Endothelial cell of umbilical vein (primary cell): ENCODE data around the gene CELSR3. TPM values are rescaled to one million over a fixed set of nuclear protein-coding genes. Genes with fewer than 3 reads are reported as not detected.
A peak's percentile ranks its signal among the peaks of the same experiment; 100 is the strongest.

Source experiments
- BruUV-seq: library from RNA; stranded (reverse); fragments of 400-500 nt; replicated peaks from 2 replicates; lab custom pipeline; 2021; lab: Mats Ljungman, UMichigan
- CTCF ChIA-PET: fragments of 300-600, 350-600 bp; sonication (Branson Sonifier 250); formaldehyde crosslinking; loops from one replicate; lab custom pipeline; 2021; ENCODE audit warnings: antibody characterized with exemption, inconsistent platforms; lab: Charles Lee
- POLR2A ChIA-PET: fragments of 300-600, 350-600 bp; sonication (Branson Sonifier 250); formaldehyde crosslinking; loops from one replicate; lab custom pipeline; 2021; ENCODE audit warnings: antibody characterized with exemption, inconsistent platforms; lab: Charles Lee
- DNase-seq: peaks from one replicate; pipeline ENCODE4 v3.0.0-alpha.2; 2011; ENCODE audit warnings: low read depth, low spot score
- FAIRE-seq: peaks from 2 replicates; lab custom pipeline; 2011; peaks lifted over from hg19 to GRCh38; lab: Jason Lieb, UNC
- H2AFZ ChIP-seq: 2 replicates; pipeline ENCODE4 v1.6.0; 2012; ENCODE audit warnings: low read depth, low read length, control low read depth, inconsistent platforms
- H3K27ac ChIP-seq: 2 replicates; pipeline ENCODE4 v1.5.1; 2011; ENCODE audit warnings: low read depth, mild to moderate bottlenecking, control low read depth, low read length, moderate library complexity; ENCODE audit not compliant: insufficient read depth
- H3K27me3 ChIP-seq, 2 experiments: 2 replicates each; pipeline versions ENCODE4 v1.6.0 to v1.6.1; 2011; ENCODE audit warnings: low read length in 2 of 2, mixed read lengths in 1 of 2; ENCODE audit not compliant: control insufficient read depth in 2 of 2, insufficient read depth in 2 of 2
- H3K36me3 ChIP-seq, 2 experiments: 2 replicates in 1 of 2; 3 replicates in 1 of 2; pipeline ENCODE4 v1.5.1; 2011; ENCODE audit warnings: low read length in 2 of 2, mild to moderate bottlenecking in 1 of 2, moderate library complexity in 1 of 2; ENCODE audit not compliant: control insufficient read depth in 2 of 2, insufficient read depth in 2 of 2; ENCODE audit errors: extremely low read depth in 1 of 2
- H3K4me1 ChIP-seq: 3 replicates; pipeline ENCODE4 v1.5.1; 2011; ENCODE audit warnings: mild to moderate bottlenecking, low read length; ENCODE audit not compliant: control insufficient read depth, insufficient read depth; ENCODE audit errors: extremely low read depth
- H3K4me2 ChIP-seq: 2 replicates; pipeline ENCODE4 v1.6.1; 2011; ENCODE audit warnings: low read length, control low read depth, mixed read lengths; ENCODE audit not compliant: insufficient read depth
- H3K4me3 ChIP-seq, 3 experiments: fragments of 200-600 bp in 1 of 3; sonication (generic), shearing (Covaris generic) in 1 of 3; replicated peaks in 1 of 3; 2 replicates each; pipeline ENCODE4 v1.5.1; 2011 to 2016; ENCODE audit warnings: control low read depth in 3 of 3, low read length in 3 of 3, mild to moderate bottlenecking in 2 of 3, inconsistent platforms in 1 of 3, low read depth in 1 of 3, moderate library complexity in 1 of 3; ENCODE audit not compliant: insufficient read depth in 1 of 3
- H3K79me2 ChIP-seq: 2 replicates; pipeline ENCODE4 v1.6.0; 2012; ENCODE audit warnings: low read length, inconsistent platforms; ENCODE audit not compliant: control insufficient read depth, insufficient read depth
- H3K9ac ChIP-seq: replicated peaks from 2 replicates; pipeline ENCODE3; 2011; ENCODE audit warnings: low read length, control low read depth; ENCODE audit not compliant: insufficient read depth; ENCODE audit errors: extremely low read depth
- H3K9me1 ChIP-seq: replicated peaks from 3 replicates; pipeline ENCODE4 v1.6.0; 2011; ENCODE audit warnings: mild to moderate bottlenecking, low read length; ENCODE audit not compliant: control insufficient read depth, insufficient read depth; ENCODE audit errors: extremely low read depth
- H3K9me3 ChIP-seq: replicated peaks from 2 replicates; pipeline ENCODE4 v1.5.1; 2012; ENCODE audit warnings: low read length, inconsistent platforms; ENCODE audit not compliant: control insufficient read depth, insufficient read depth
- H4K20me1 ChIP-seq: replicated peaks from 2 replicates; pipeline ENCODE3; 2011; ENCODE audit warnings: mild to moderate bottlenecking, low read length; ENCODE audit not compliant: control insufficient read depth, insufficient read depth; ENCODE audit errors: extremely low read depth
- EZH2 ChIP-seq: IDR thresholded peaks from 2 replicates; pipeline ENCODE4 v1.6.1; 2012; ENCODE audit warnings: borderline replicate concordance, low read depth, mild to moderate bottlenecking, moderate library complexity, low read length, inconsistent platforms; ENCODE audit not compliant: severe bottlenecking
- FOS ChIP-seq: IDR thresholded peaks from 2 replicates; pipeline ENCODE4 v1.6.1; 2011; ENCODE audit warnings: mild to moderate bottlenecking, low read length, moderate library complexity, borderline replicate concordance; ENCODE audit not compliant: insufficient read depth
- GATA2 ChIP-seq: IDR thresholded peaks from 2 replicates; pipeline ENCODE4 v1.7.0; 2011; ENCODE audit warnings: low read depth, mild to moderate bottlenecking, moderate library complexity, mixed read lengths, low read length; ENCODE audit not compliant: insufficient read length, insufficient read depth
- JUN ChIP-seq: IDR thresholded peaks from 2 replicates; pipeline ENCODE4 v1.6.1; 2011; ENCODE audit warnings: borderline replicate concordance, low read depth; ENCODE audit not compliant: insufficient read length, insufficient read depth
- MYC ChIP-seq: IDR thresholded peaks from one replicate; pipeline ENCODE4 v1.6.1; 2011; ENCODE audit warnings: mild to moderate bottlenecking, low read depth, low read length
- POLR2A ChIP-seq: IDR thresholded peaks from 2 replicates; pipeline ENCODE4 v1.6.1; 2012; ENCODE audit warnings: low read depth, mild to moderate bottlenecking, control low read depth, low read length
- POLR2AphosphoS5 ChIP-seq: IDR thresholded peaks from 2 replicates; pipeline ENCODE4 v1.6.1; 2012; ENCODE audit warnings: low read depth, mild to moderate bottlenecking, control low read depth, low read length, moderate library complexity; ENCODE audit not compliant: insufficient read depth
- dilution Hi-C: fragments of 300-500 bp; cut with MboI; formaldehyde crosslinking; loops from one replicate; pipeline ENCODE4 v1.15.0; 2019; ENCODE audit warnings: low sequenced_read_pairs; ENCODE audit not compliant: extremely low pct_ligation_motif_present
- intact Hi-C: fragments of 100-400 bp; cut with micrococcal nuclease; formaldehyde crosslinking; loops from one replicate; pipeline ENCODE4 v1.10.0; 2022
- polyA plus RNA-seq, 4 experiments: library from polyadenylated mRNA; depleted of rRNA in 3 of 4; stranded (reverse) in 3 of 4; unstranded in 1 of 4; fragments of >200 nt; gene quantifications; 2 replicates each; pipeline versions ENCODE4 v1.2.1 to v1.2.3, GENCODE V29; 2011 to 2012; ENCODE audit warnings: missing spikeins in 1 of 4
- total RNA-seq: library from RNA; stranded (reverse); gene quantifications from 2 replicates; pipeline ENCODE4 v1.2.3, GENCODE V29; 2021
- TF ChIP-seq, protein P1 (sequence below), 2 donors: IDR thresholded peaks; 1 replicate in 1 of 2; 2 replicates in 1 of 2; pipeline ENCODE4 v1.5.1; 2011; ENCODE audit warnings: low read length in 2 of 2, mild to moderate bottlenecking in 2 of 2, moderate library complexity in 2 of 2, control low read depth in 1 of 2, inconsistent platforms in 1 of 2, low read depth in 1 of 2; ENCODE audit not compliant: insufficient read depth in 1 of 2; ENCODE audit errors: extremely low read depth in 1 of 2

Gene CELSR3
- total and polyA plus RNA-seq, 2 donors (not counting 3 experiments of a cell fraction or from before 2014, with no cell fraction given), result 0.25 to 0.71 TPM

DNA sequence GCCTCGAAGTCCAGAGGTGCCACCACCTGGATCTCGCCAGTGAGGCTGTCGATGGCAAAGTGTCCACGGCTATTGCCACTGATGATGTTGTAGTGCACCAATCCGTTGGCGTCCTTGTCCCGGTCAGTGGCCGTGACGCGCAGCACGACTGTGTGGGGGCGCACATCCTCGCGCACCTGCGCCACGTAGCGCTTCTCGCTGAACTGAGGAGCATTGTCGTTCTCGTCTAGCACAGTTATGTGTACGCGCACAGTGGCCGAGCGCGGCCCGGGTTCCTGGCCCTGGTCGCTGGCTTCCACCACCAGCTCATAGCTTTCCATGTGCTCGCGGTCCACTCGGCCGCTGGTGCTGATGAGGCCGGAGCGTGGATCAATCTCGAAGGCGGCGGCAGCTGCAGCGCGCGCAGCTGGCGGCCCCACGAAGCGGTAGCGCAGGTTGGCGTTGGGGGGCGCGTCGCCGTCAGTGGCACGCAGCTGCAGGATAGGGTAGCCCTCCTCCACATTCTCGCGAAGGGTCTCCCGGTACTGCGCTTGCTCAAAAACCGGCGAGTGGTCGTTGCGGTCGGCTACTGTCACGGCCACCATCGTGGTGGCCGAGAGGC is 1.8 kb downstream of the CELSR3 start:
- TF ChIP-seq, protein P1, sequence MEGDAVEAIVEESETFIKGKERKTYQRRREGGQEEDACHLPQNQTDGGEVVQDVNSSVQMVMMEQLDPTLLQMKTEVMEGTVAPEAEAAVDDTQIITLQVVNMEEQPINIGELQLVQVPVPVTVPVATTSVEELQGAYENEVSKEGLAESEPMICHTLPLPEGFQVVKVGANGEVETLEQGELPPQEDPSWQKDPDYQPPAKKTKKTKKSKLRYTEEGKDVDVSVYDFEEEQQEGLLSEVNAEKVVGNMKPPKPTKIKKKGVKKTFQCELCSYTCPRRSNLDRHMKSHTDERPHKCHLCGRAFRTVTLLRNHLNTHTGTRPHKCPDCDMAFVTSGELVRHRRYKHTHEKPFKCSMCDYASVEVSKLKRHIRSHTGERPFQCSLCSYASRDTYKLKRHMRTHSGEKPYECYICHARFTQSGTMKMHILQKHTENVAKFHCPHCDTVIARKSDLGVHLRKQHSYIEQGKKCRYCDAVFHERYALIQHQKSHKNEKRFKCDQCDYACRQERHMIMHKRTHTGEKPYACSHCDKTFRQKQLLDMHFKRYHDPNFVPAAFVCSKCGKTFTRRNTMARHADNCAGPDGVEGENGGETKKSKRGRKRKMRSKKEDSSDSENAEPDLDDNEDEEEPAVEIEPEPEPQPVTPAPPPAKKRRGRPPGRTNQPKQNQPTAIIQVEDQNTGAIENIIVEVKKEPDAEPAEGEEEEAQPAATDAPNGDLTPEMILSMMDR (IDR thresholded peaks at IDR 0.05; ENCODE audit: extremely low read depth in 1 of 2, insufficient read depth in 1 of 2, low read depth in 1 of 2, low read length in 2 of 2), result no peak
- TF ChIP-seq GATA2 (no peak), MYC (no peak), EZH2 (peak; percentile 16), POLR2A (no peak), JUN (no peak), POLR2AphosphoS5 (no peak), FOS (no peak)
- FAIRE-seq, result no peak
- peaks cover 8 to 10% of the 10 kb centered on the region in 2 experiments for H3K27me3 ChIP-seq
- H4K20me1 ChIP-seq, result no peaks in the 10 kb centered on the region
- no peak overlapping the region for H3K4me3 ChIP-seq
- DNase-seq, result no peak
- intact Hi-C loops, result no loop called here
- H3K36me3 ChIP-seq, result no peaks in the 10 kb centered on the region
- H3K27ac ChIP-seq, result no peak overlapping the region
- no peak overlapping the region for H3K9ac ChIP-seq
- POLR2A ChIA-PET, result no interaction called here
- H3K4me2 ChIP-seq, result no peak overlapping the region
- no peaks in the 10 kb centered on the region for H3K9me1 ChIP-seq
- peaks cover 12% of the 10 kb centered on the region for H3K4me1 ChIP-seq
- no TSS peak for BruUV-seq
- dilution Hi-C loops, result no loop called here
- H2AFZ ChIP-seq, result no peak overlapping the region
- H3K79me2 ChIP-seq, result no peaks in the 10 kb centered on the region
- H3K9me3 ChIP-seq, result no peaks in the 10 kb centered on the region
- CTCF ChIA-PET, result interaction anchor here (2.9 kb wide), 1 partner anchor 25 kb away, joined by 20 read pairs; the partner anchor contains the start of gene SLC26A6
